Measurements from ENCODE around the gene SMARCD2. TPM values are rescaled to one million over a fixed set of nuclear protein-coding genes. Genes with fewer than 3 reads are reported as not detected.
"Not testable (repeated sequence)": the region's sequence is repeated elsewhere in the genome, so short reads cannot be mapped to it uniquely, and the experiment has no call there.

The SMARCD2 gene
- total RNA-seq, 1 donor from 2014 or later, result 107 TPM

DNA sequence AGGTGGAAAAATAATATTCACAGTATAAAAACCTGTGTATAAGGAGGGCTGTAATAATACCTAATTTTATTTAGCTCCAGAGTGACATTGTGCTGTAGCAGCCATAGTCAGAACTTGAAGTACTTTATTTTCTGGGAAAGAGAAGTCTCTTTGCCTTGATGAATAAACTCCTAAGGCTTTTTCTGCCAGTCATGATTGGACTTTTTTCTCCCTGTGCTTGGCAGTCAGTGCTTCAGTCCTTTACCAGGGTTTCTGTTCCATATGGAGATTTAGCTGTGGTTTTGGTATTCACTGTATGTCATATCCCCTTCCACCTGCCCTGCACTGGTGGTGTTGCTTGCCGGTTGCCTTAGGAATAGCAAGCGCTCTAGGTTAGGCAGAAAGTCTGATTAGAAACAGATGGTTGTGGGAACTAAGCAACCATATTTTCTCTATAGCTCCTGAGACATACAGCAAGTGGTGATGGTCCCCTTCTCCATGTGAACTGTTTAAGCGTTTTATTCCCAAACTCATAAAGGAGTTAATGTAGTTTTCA, 43.8 kb downstream of the SMARCD2 start:
- no peak for DNase-seq (ENCODE audit: low read depth)
- TF ChIP-seq, protein P1, sequence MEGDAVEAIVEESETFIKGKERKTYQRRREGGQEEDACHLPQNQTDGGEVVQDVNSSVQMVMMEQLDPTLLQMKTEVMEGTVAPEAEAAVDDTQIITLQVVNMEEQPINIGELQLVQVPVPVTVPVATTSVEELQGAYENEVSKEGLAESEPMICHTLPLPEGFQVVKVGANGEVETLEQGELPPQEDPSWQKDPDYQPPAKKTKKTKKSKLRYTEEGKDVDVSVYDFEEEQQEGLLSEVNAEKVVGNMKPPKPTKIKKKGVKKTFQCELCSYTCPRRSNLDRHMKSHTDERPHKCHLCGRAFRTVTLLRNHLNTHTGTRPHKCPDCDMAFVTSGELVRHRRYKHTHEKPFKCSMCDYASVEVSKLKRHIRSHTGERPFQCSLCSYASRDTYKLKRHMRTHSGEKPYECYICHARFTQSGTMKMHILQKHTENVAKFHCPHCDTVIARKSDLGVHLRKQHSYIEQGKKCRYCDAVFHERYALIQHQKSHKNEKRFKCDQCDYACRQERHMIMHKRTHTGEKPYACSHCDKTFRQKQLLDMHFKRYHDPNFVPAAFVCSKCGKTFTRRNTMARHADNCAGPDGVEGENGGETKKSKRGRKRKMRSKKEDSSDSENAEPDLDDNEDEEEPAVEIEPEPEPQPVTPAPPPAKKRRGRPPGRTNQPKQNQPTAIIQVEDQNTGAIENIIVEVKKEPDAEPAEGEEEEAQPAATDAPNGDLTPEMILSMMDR (IDR thresholded peaks at IDR 0.05; ENCODE audit: insufficient read depth, low read length, poor library complexity, severe bottlenecking), result no peak
- H3K4me3 ChIP-seq (ENCODE audit: low read depth, low read length), result no peak overlapping the region
- no peaks in the 10 kb centered on the region for H3K27me3 ChIP-seq (ENCODE audit: control insufficient read depth, insufficient read depth, low read length)
- H3K36me3 ChIP-seq (ENCODE audit: control insufficient read depth, insufficient read depth, low read length), result peaks cover 2% of the 10 kb centered on the region

DNA sequence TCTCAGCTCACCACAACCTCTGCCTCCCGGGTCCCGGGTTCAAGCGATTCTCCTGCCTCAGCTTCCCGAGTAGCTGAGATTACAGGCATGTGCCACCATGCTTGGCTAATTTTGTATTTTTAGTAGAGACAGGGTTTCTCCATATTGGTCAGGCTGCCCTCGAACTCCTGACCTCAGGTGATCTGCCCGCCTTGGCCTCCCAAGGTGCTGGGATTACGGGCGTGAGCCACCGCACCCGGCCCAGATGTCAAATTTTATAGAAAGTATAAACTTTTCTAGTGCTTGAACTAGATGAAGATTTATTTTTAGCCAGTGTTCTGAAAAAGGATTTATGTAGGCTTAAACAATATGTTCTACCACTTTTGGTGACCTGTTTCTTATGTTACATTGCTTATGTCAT, 46.1 kb downstream of the SMARCD2 start:
- not testable (repeated sequence) for H3K36me3 ChIP-seq (ENCODE audit: control insufficient read depth, insufficient read depth, low read length); H3K27me3 ChIP-seq (ENCODE audit: control insufficient read depth, insufficient read depth, low read length); H3K4me3 ChIP-seq (ENCODE audit: low read depth, low read length); DNase-seq (ENCODE audit: low read depth)

GRCh38 chr17:63792055-63792729, 50.3 kb downstream of the SMARCD2 start:
- peaks cover 2% of the 10 kb centered on the region for H3K36me3 ChIP-seq (ENCODE audit: control insufficient read depth, insufficient read depth, low read length)
- H3K27me3 ChIP-seq (ENCODE audit: control insufficient read depth, insufficient read depth, low read length), result no peaks in the 10 kb centered on the region
- DNase-seq (ENCODE audit: low read depth), result no peak
- no peak overlapping the region for H3K4me3 ChIP-seq (ENCODE audit: low read depth, low read length)
- TF ChIP-seq, protein P1 (IDR thresholded peaks at IDR 0.05; ENCODE audit: insufficient read depth, low read length, poor library complexity, severe bottlenecking), result no peak

GRCh38 chr17:63790057-63790456, 52.4 kb downstream of the SMARCD2 start:
- TF ChIP-seq, protein P1 (IDR thresholded peaks at IDR 0.05; ENCODE audit: insufficient read depth, low read length, poor library complexity, severe bottlenecking), result no peak
- no peak for DNase-seq (ENCODE audit: low read depth)
- peaks cover 4% of the 10 kb centered on the region for H3K36me3 ChIP-seq (ENCODE audit: control insufficient read depth, insufficient read depth, low read length)
- H3K27me3 ChIP-seq (ENCODE audit: control insufficient read depth, insufficient read depth, low read length), result no peaks in the 10 kb centered on the region
- H3K4me3 ChIP-seq (ENCODE audit: low read depth, low read length), result no peak overlapping the region

GRCh38 chr17:63786971-63787711, 55.3 kb downstream of the SMARCD2 start:
- Histone ChIP-seq H3K4me3 (ENCODE audit: low read depth, low read length) (no peak overlapping the region), H3K36me3 (ENCODE audit: control insufficient read depth, insufficient read depth, low read length) (peaks cover 1% of the 10 kb centered on the region), H3K27me3 (ENCODE audit: control insufficient read depth, insufficient read depth, low read length) (no peaks in the 10 kb centered on the region)
- DNase-seq (ENCODE audit: low read depth), result no peak
- TF ChIP-seq, protein P1 (IDR thresholded peaks at IDR 0.05; ENCODE audit: insufficient read depth, low read length, poor library complexity, severe bottlenecking), result no peak

GRCh38 chr17:63786117-63786516, 56.4 kb downstream of the SMARCD2 start:
- DNase-seq (ENCODE audit: low read depth), result no peak
- Histone ChIP-seq H3K36me3 (ENCODE audit: control insufficient read depth, insufficient read depth, low read length) (peaks cover 1% of the 10 kb centered on the region), H3K27me3 (ENCODE audit: control insufficient read depth, insufficient read depth, low read length) (no peaks in the 10 kb centered on the region), H3K4me3 (ENCODE audit: low read depth, low read length) (no peak overlapping the region)
- TF ChIP-seq, protein P1 (IDR thresholded peaks at IDR 0.05; ENCODE audit: insufficient read depth, low read length, poor library complexity, severe bottlenecking), result no peak

All from kidney epithelial cell (primary cell).